ENCODE data around the gene HAUS3.

Gene HAUS3

GRCh38 chr4:2241410-2242353 lies at the start of gene HAUS3, which contains the start of gene POLN:
Gene HAUS3, minus strand, starts transcription at chr4:2242121. Its CDS starts 1,175 bp downstream, at chr4:2240946.
Gene POLN, minus strand, starts transcription at chr4:2242121. Its CDS starts 12,890 bp downstream, at chr4:2229231.
- peak; percentile 99 to 100 (median 99) for DNase-seq

DNA sequence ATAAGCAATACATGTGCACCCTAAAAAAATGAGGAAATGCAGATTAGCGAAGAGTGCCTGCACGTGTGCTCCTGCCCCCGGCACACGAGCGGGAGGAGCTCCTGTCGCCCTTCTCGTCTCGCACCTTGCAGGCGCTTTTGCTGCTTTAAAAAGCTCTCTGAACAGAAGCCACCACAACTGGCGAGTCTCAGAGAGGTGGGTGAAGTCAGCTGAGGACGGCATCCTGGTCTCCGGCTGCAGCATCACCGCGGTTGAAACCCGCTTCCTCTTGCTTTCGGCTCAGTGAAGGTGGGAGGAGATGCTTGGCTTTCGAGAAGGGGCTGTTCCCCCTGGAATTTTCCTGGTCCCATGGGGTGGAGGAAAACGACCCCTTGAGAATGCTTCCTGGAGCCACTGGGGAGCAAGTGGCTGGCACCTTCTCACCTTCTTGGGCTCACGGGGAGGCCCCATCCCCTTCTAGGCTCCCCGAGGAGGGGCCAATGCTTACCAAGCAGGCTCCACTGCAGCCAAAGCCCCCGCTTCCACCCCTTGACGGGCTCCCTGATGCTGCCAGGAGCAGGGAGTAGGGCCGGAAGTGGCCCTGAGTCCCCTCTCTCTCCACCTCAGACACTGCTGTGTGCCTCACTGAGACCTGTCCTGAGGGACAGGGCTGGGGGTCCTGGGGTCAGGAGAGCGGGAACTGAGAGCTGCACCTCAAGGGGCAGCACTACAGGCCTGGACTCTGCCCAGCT lies 49.2 kb upstream of the HAUS3 start:
- peak in 1 of 3 donors; percentile 7 for DNase-seq

GRCh38 chr4:2290488-2290887 lies 48.6 kb upstream of the HAUS3 start:
- no peak for DNase-seq

DNA sequence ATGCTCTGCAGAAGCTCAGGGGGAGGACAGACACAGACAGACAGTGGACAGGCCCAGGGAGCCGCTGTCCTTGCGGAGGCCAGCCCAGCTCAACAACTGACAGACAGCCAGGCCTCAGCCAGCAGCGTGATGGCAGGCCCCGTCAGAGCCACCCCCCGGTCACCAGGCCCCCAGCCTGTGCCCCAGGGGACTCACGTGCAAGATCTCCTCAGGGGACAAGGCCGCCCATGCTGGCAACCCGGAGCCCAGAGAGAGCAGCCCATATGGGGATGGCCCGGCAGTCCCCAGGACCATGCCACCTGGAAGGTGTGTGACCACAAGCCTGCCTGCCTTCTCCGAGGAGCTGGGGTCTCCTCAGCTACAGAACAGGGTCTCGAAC lies 48.0 kb upstream of the HAUS3 start:
- no peak for DNase-seq

DNA sequence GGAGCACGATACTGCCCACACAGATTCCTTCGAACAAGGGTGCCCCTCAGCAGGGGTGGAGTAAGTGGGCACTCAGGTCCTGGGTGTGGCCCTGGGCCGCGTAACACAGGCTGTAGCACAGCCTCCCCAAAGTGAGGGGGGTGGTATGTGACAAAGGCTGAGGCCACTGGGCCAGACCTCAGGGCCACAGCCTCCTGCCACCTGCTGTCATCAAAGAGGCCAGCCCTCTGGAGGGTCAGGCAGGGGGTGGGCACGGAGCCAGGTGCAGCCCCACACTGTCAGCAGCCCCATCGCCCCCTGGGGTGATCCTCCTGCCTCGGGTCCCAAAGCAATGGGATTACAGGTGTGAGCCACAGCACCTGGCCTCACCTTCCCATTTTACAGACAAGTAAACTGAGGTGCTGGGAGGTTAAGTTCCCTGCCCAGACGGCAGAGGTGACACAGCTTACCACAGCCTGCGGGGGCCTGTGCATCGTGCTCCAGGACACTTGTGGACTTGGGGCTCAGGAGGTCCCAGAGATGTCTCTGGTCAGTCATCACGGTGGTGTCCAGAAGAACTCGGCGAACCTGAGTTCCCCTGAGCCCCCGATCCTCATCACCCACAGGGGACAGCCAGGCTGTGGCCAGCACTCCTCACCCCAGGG lies 47.5 kb upstream of the HAUS3 start:
- DNase-seq = no peak

- no peak for DNase-seq
These were observed 46.2 kb upstream of the HAUS3 start for GRCh38 chr4:2288051-2288541.

GRCh38 chr4:2287594-2287915 lies 45.6 kb upstream of the HAUS3 start:
- no peak for DNase-seq

DNA sequence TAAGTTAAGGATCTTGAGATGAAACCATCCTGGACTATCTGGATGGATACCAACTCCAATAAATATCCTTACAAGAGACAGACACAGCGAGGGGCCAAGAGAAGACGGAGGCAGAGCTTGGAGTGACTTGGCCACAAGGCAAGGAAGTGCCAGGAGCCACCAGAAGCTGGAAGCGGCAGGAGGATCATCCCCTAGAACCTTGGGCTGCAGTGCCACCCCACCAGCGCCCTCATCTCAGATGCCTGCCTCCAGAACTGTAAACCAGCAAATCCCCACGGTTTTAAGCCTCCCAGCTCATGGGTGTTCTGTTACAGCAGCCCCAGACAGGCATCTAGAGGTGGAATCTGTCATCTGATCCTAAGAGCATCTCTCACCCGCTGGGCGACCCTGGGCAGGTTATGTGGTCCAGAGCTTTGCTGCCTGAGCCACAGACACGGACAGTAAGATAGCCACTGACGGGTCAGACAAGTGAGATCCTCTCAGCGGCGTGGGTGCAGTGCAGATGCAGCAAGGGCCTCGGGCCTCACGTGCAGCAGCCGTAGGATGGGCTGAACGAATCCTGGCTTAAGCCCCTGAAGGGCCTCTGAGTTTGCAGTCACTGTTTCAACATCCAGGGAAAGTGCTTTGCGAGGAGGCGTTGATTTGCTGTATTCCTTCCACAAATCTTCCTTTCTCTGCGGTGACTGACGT lies 45.1 kb upstream of the HAUS3 start:
- DNase-seq = no peak

- no peak for DNase-seq
These were observed 43.9 kb upstream of the HAUS3 start for GRCh38 chr4:2285613-2286381.

GRCh38 chr4:2284934-2285612 lies 43.2 kb upstream of the HAUS3 start:
- peak; percentile 24 to 46 (median 25) for DNase-seq

DNA sequence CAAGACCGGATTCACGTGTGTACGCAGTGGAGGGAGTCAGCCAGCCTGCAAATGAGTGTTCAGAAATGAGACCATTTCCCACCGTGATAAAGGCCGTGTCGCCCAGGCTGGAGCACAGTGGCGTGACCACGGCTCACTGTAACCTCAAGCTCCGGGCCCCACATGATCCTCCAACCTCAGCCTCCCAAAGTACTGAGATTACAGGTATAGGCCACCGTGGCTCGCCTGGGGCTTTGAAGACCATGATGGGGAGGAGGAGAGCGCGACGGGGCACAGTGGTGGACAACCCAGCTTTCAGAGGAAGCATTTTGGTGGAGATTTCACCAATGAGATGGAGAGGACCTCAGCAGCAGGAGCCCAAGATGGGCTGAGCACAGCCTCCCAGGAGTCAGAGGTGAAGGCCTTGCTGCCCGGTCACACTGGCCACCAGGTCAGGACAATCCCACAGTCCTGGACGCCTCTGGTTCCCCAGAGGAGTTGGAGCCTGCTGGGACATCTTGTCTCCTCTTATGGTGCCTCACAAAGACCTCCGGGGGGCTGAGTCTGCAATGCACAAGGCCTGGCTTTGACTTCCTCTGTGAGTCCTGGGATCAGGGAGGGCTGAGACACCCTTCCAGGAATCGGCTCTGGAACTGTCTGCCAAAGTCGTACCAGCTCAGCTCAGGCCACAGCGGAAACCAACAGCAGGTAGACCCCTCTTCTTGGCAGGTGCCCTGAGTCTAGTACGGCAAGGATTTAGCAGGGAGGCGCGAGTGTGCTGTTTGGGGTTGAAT lies 42.4 kb upstream of the HAUS3 start:
- no peak for DNase-seq

DNA sequence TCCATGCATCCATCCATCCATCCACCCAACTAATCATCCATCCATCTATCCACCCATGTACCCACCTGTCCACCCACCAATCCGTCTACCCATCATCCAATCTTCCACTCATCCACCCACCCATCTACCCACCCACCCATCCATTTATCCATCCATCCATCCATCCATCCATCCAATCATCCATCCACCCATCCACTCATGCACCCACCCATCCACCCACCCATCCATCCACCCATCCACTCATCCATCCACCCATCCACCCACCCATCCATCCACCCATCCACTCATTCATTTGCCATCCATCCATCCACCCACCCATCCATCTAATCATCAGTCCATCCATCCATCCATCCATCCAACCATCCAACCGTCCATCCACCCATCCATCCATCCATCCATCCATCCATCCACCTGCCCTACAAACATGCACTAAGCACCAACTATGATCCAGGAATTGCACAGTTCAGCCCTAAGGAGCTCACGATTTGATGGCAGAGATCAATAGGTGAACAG lies 41.3 kb upstream of the HAUS3 start:
- DNase-seq = no peak

DNA sequence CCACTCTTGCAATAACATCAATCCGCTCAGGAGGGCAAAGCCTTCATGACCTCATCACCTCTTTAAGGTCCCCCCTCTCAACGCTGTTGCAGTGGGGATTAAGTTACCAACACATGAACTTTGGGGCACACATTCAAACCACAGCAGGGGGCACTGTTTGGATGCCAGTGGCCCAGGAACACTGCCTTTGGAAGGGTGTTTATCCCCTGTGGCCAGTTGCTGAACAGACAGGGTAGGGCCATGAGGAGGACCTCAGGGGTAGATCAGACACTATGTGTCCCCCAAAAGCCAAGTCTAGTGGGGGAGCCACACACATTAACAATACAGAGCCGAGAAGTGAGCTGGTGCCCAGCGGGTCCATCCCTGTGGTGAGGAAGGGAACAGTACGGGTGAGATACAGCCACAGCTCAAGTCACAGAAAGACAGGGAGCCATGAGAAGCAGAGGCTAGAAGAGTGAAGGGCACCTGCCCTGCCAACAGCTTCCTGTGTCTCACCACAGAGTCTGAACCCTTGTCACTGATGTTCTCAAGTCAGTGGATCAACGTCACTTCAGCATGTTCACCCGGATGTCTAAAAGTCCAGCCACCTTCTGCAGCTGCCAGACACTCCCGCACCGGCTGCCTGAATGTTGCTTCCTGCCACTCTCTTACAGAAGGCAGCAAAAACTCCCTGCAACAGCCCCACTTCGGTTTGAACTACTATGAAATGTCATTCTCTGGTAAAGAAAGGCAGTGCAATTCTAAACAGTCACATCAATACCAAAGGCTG lies 39.8 kb upstream of the HAUS3 start:
- DNase-seq = peak; percentile 22 to 36 (median 33)

DNA sequence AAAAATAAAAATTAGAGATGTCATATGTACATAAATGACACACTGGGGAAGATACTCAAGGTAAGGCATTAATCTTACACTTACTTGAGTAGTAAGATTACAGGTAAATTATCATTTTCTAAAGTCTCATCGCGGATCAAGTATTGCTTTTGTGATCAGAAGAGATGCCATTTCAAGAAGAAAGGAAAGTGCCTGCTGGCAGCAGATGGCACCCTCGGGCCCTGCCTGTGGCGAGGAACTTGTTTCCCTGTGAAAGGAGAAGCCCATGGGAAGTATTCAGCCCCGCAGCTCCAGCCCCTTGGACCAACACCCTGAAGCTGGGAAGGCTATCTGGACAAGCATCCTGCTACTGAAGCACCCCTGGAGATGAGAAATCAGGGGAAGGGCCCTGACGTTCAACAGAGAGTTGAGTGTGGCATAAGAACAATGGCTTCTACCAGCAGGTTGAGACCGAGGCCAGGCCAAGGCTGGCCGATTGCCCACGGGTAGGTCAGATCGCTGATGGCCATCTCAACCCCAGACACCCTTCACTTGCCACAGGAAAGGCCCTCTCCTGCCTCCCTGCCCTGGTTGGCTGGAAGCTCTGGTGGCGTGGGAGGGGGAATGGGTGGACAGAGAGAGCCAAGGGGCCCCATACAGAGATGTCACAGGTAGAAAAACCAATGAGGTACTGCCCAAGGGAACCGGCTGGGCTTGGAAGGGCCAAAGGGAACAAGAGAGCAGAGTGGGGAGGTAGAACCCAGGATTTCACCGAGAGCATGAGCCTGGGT lies 38.8 kb upstream of the HAUS3 start:
- DNase-seq = peak; percentile 12 to 35 (median 25)

- DNase-seq = no peak
These were observed 36.0 kb upstream of the HAUS3 start for GRCh38 chr4:2277956-2278355.

- no peak for DNase-seq
These were observed 34.8 kb upstream of the HAUS3 start for GRCh38 chr4:2276581-2277325.

- no peak for DNase-seq
These were observed 33.8 kb upstream of the HAUS3 start for GRCh38 chr4:2275546-2276251.

Data from suppressor macrophage treated with lipopolysaccharide for 1 hour (primary cell).